ENCODE data around the gene AGO3. TPM values are rescaled to one million over a fixed set of nuclear protein-coding genes. Genes with fewer than 3 reads are reported as not detected.

The AGO3 gene
- total and polyA plus RNA-seq, 2 experiments from 2014 or later, result 19.2 to 27.3 TPM

GRCh38 chr1:35894656-35895055 lies 36.2 kb upstream of the AGO3 start:
- DNase-seq (ENCODE audit: low spot score) (no peak), ATAC-seq (no peak)
- Histone ChIP-seq H3F3A (replicated peaks; ENCODE audit: low read depth) (0 out of 2 replicates have a peak, but pooled peaks cover 8% of the 10 kb centered on the region), H3K27ac (ENCODE audit: low read depth) (peak overlapping the region; percentile 74), H4K20me1 (replicated peaks; ENCODE audit: insufficient read depth) (peaks cover 29% of the 10 kb centered on the region), H2AFZ (no peak overlapping the region), H3K36me3 (ENCODE audit: insufficient read depth) (peaks cover 53% of the 10 kb centered on the region), H3K9me2 (ENCODE audit: insufficient read depth) (no peaks in the 10 kb centered on the region), H3K79me2 (replicated peaks; ENCODE audit: insufficient read depth) (peaks cover 38% of the 10 kb centered on the region), H3K4me1 (ENCODE audit: insufficient read depth) (no peaks in the 10 kb centered on the region), H3K4me3 (no peak overlapping the region), H3K4me2 (no peak overlapping the region), H3K27me3 (ENCODE audit: insufficient read depth) (no peaks in the 10 kb centered on the region)
- peaks cover 85% of the 10 kb centered on the region for H3K36me3 Mint-ChIP-seq (ENCODE audit: low read depth)
- no peaks in the 10 kb centered on the region for H3K9me3 Mint-ChIP-seq
- peak overlapping the region; percentile 28; the same call in 1 of the 2 replicates for H3K27ac Mint-ChIP-seq
- no peaks in the 10 kb centered on the region for H3K27me3 Mint-ChIP-seq (ENCODE audit: insufficient read depth, low read depth, poor library complexity)
- TF ChIP-seq EZH2 (IDR thresholded peaks at IDR 0.05; ENCODE audit: low read depth, unreplicated experiment) (no peak), ETS1 (IDR thresholded peaks at IDR 0.05) (no peak)
- H3K4me3 Mint-ChIP-seq, result no peak overlapping the region
- H3K4me1 Mint-ChIP-seq, result no peaks in the 10 kb centered on the region

- Mint-ChIP-seq H3K4me3 (no peak overlapping the region), H3K36me3 (ENCODE audit: low read depth) (peaks cover 84% of the 10 kb centered on the region), H3K4me1 (no peaks in the 10 kb centered on the region), H3K27ac (no peak overlapping the region), H3K27me3 (ENCODE audit: insufficient read depth, low read depth, poor library complexity) (peaks cover 2% of the 10 kb centered on the region), H3K9me3 (no peaks in the 10 kb centered on the region)
- Histone ChIP-seq H3K4me2 (no peak overlapping the region), H3F3A (replicated peaks; ENCODE audit: low read depth) (0 out of 2 replicates have a peak, but pooled peaks cover 8% of the 10 kb centered on the region), H4K20me1 (replicated peaks; ENCODE audit: insufficient read depth) (peaks cover 30% of the 10 kb centered on the region), H3K9me2 (ENCODE audit: insufficient read depth) (no peaks in the 10 kb centered on the region), H3K4me1 (ENCODE audit: insufficient read depth) (no peaks in the 10 kb centered on the region), H3K36me3 (ENCODE audit: insufficient read depth) (peaks cover 71% of the 10 kb centered on the region), H3K27me3 (ENCODE audit: insufficient read depth) (no peaks in the 10 kb centered on the region), H2AFZ (no peak overlapping the region), H3K27ac (ENCODE audit: low read depth) (no peak overlapping the region), H3K4me3 (no peak overlapping the region), H3K79me2 (replicated peaks; ENCODE audit: insufficient read depth) (peaks cover 9% of the 10 kb centered on the region; the same call in 1 of the 2 replicates)
- ATAC-seq, result no peak
- no peak for DNase-seq (ENCODE audit: low spot score)
- TF ChIP-seq CTCF (conservative IDR thresholded peaks at IDR 0.05; ENCODE audit: low read depth in 2 of 2) (peak in 1 of 2 experiments; percentile 40; a peak in 2 of 4 replicates), CREB1 (CRISPR knock-in tag; IDR thresholded peaks at IDR 0.05; ENCODE audit: low read depth) (no peak)
Observed at GRCh38 chr1:35899941-35900340, 31.0 kb upstream of the AGO3 start.

GRCh38 chr1:35901235-35901634 lies 29.7 kb upstream of the AGO3 start:
- Mint-ChIP-seq H3K27me3 (ENCODE audit: insufficient read depth, low read depth, poor library complexity) (peaks cover 2% of the 10 kb centered on the region), H3K36me3 (ENCODE audit: low read depth) (peaks cover 81% of the 10 kb centered on the region), H3K4me3 (no peak overlapping the region), H3K4me1 (no peaks in the 10 kb centered on the region), H3K27ac (no peak overlapping the region), H3K9me3 (no peaks in the 10 kb centered on the region)
- H3K4me1 ChIP-seq (ENCODE audit: insufficient read depth), result no peaks in the 10 kb centered on the region
- H3K27me3 ChIP-seq (ENCODE audit: insufficient read depth), result no peaks in the 10 kb centered on the region
- ATAC-seq (no peak), DNase-seq (ENCODE audit: low spot score) (no peak)
- 0 out of 2 replicates have a peak, but pooled peaks cover 8% of the 10 kb centered on the region for H3F3A ChIP-seq (replicated peaks; ENCODE audit: low read depth)
- H3K4me3 ChIP-seq, result no peak overlapping the region
- H3K36me3 ChIP-seq (ENCODE audit: insufficient read depth), result peaks cover 70% of the 10 kb centered on the region
- H2AFZ ChIP-seq, result no peak overlapping the region
- peaks cover 6% of the 10 kb centered on the region; the same call in 1 of the 2 replicates for H3K79me2 ChIP-seq (replicated peaks; ENCODE audit: insufficient read depth)
- no peak overlapping the region for H3K4me2 ChIP-seq
- H4K20me1 ChIP-seq (replicated peaks; ENCODE audit: insufficient read depth), result peaks cover 30% of the 10 kb centered on the region
- H3K9me2 ChIP-seq (ENCODE audit: insufficient read depth), result no peaks in the 10 kb centered on the region
- H3K27ac ChIP-seq (ENCODE audit: low read depth), result no peak overlapping the region
- TF ChIP-seq CTCF (conservative IDR thresholded peaks at IDR 0.05; ENCODE audit: low read depth in 2 of 2), result no peak
